ENCODE results near the gene ELOF1. TPM values are rescaled to one million over a fixed set of nuclear protein-coding genes. Genes with fewer than 3 reads are reported as not detected.
A peak's percentile ranks its signal among the peaks of the same experiment; 100 is the strongest.

The ELOF1 gene
- total RNA-seq, 1 donor from 2014 or later, result 78.8 TPM

- TF ChIP-seq EZH2 (IDR thresholded peaks at IDR 0.05; ENCODE audit: insufficient read depth, low read length), result no peak
- TF ChIP-seq CTCF (IDR thresholded peaks at IDR 0.05; ENCODE audit: insufficient read depth, low read depth, low read length), result no peak
- Histone ChIP-seq H3K4me2 (ENCODE audit: low read length) (peak within 1 kb of the TSS; percentile 99), H3K36me3 (ENCODE audit: insufficient read depth, low read length) (peaks cover 3% of the 10 kb centered on the region), H3K27ac (ENCODE audit: low read depth, low read length) (peak within 1 kb of the TSS; percentile 85), H3K4me3 (ENCODE audit: insufficient read depth, low read depth, low read length) (peak within 1 kb of the TSS; percentile 67), H3K9ac (ENCODE audit: low read length) (peak within 1 kb of the TSS; percentile 91), H3K9me3 (ENCODE audit: insufficient read depth, low read depth, low read length) (no peaks in the 10 kb centered on the region), H3K27me3 (ENCODE audit: insufficient read depth, low read length) (no peaks in the 10 kb centered on the region), H3K4me1 (ENCODE audit: insufficient read depth, low read length) (peaks cover 34% of the 10 kb centered on the region), H2AFZ (ENCODE audit: low read depth, low read length) (peak within 1 kb of the TSS; percentile 22), H3K79me2 (ENCODE audit: insufficient read depth, low read length) (peaks cover 15% of the 10 kb centered on the region), H4K20me1 (ENCODE audit: insufficient read depth, low read length) (peaks cover 5% of the 10 kb centered on the region)
- DNase-seq (ENCODE audit: low read depth), result peak; percentile 90
- Mint-ChIP-seq H3K4me1 (ENCODE audit: low read depth, unreplicated experiment) (peaks cover 20% of the 10 kb centered on the region), H3K9me3 (ENCODE audit: unreplicated experiment) (no peaks in the 10 kb centered on the region), H3K4me3 (ENCODE audit: unreplicated experiment) (peak within 1 kb of the TSS; percentile 80), H3K27ac (ENCODE audit: unreplicated experiment) (peak within 1 kb of the TSS; percentile 94), H3K27me3 (ENCODE audit: low read depth, unreplicated experiment) (no peaks in the 10 kb centered on the region), H3K36me3 (ENCODE audit: low read depth, unreplicated experiment) (no peaks in the 10 kb centered on the region)
- peak; percentile 41 for FAIRE-seq
These were observed 20.6 kb downstream of the ELOF1 start, which contains the start of gene CNN1 for GRCh38 chr19:11538232-11539036. Gene CNN1, plus strand, starts transcription at chr19:11538851. Its CDS starts 77 bp downstream, at chr19:11538928.

- peaks cover 30% of the 10 kb centered on the region for H3K4me1 Mint-ChIP-seq (ENCODE audit: low read depth, unreplicated experiment)
- H4K20me1 ChIP-seq (ENCODE audit: insufficient read depth, low read length), result peaks cover under 1% of the 10 kb centered on the region
- peak overlapping the region; percentile 72 for H3K4me3 Mint-ChIP-seq (ENCODE audit: unreplicated experiment)
- no peaks in the 10 kb centered on the region for H3K9me3 Mint-ChIP-seq (ENCODE audit: unreplicated experiment)
- no peaks in the 10 kb centered on the region for H3K9me3 ChIP-seq (ENCODE audit: insufficient read depth, low read depth, low read length)
- H3K27ac Mint-ChIP-seq (ENCODE audit: unreplicated experiment), result peak overlapping the region; percentile 91
- no peaks in the 10 kb centered on the region for H3K27me3 Mint-ChIP-seq (ENCODE audit: low read depth, unreplicated experiment)
- peaks cover 11% of the 10 kb centered on the region for H3K79me2 ChIP-seq (ENCODE audit: insufficient read depth, low read length)
- H3K9ac ChIP-seq (ENCODE audit: low read length), result peak overlapping the region; percentile 80
- H3K27me3 ChIP-seq (ENCODE audit: insufficient read depth, low read length), result no peaks in the 10 kb centered on the region
- DNase-seq (ENCODE audit: low read depth) (peak; percentile 66), FAIRE-seq (no peak)
- H3K4me2 ChIP-seq (ENCODE audit: low read length), result peak overlapping the region; percentile 82
- H3K4me3 ChIP-seq (ENCODE audit: insufficient read depth, low read depth, low read length), result peak overlapping the region; percentile 35
- H3K27ac ChIP-seq (ENCODE audit: low read depth, low read length), result peak overlapping the region; percentile 84
- H2AFZ ChIP-seq (ENCODE audit: low read depth, low read length), result peak overlapping the region; percentile 18
- peaks cover 44% of the 10 kb centered on the region for H3K4me1 ChIP-seq (ENCODE audit: insufficient read depth, low read length)
- no peaks in the 10 kb centered on the region for H3K36me3 Mint-ChIP-seq (ENCODE audit: low read depth, unreplicated experiment)
- TF ChIP-seq EZH2 (IDR thresholded peaks at IDR 0.05; ENCODE audit: insufficient read depth, low read length) (no peak), CTCF (IDR thresholded peaks at IDR 0.05; ENCODE audit: insufficient read depth, low read depth, low read length) (peak; percentile 66)
- H3K36me3 ChIP-seq (ENCODE audit: insufficient read depth, low read length), result no peaks in the 10 kb centered on the region
These were observed 23.0 kb downstream of the ELOF1 start for GRCh38 chr19:11535792-11536595.
